Testis (tissue), 2 donors: ENCODE results near the gene TRIM27.

Experiments used
- POLR2A ChIP-seq: fragments of 450-650 bp; IDR thresholded peaks from one replicate; pipeline ENCODE4 v1.6.1; 2017; ENCODE audit warnings: antibody characterized with exemption, mild to moderate bottlenecking, moderate library complexity
- TF ChIP-seq, protein P1 (sequence below), 3 experiments: fragments of 450-650 bp in 2 of 3; fragments of 200-600 bp in 1 of 3; sonication (generic) in 1 of 3; IDR thresholded peaks; one replicate each; pipeline ENCODE4 v1.5.1; 2016 to 2019; ENCODE audit warnings: antibody characterized with exemption in 3 of 3, mild to moderate bottlenecking in 2 of 3, moderate library complexity in 1 of 3

DNA sequence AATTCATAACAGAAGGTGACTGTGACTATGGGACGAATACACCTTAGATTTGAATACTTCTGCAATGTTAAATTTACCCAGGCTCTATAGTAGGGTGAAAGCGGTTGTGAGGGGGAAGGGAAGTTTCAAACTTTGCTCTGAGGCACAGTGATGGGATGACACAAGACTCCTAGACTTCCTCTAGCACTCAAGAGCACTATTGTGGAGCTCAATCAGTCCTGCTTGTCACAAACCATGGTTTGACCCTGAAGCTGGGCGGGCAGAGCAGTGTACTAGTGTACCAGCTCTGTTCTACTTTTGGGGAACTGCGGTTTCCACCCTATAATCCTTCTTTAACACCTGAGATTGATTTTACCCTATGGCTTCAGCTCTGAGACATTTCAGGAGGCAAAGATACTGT lies 17.1 kb downstream of the TRIM27 start:
- TF ChIP-seq, protein P1, sequence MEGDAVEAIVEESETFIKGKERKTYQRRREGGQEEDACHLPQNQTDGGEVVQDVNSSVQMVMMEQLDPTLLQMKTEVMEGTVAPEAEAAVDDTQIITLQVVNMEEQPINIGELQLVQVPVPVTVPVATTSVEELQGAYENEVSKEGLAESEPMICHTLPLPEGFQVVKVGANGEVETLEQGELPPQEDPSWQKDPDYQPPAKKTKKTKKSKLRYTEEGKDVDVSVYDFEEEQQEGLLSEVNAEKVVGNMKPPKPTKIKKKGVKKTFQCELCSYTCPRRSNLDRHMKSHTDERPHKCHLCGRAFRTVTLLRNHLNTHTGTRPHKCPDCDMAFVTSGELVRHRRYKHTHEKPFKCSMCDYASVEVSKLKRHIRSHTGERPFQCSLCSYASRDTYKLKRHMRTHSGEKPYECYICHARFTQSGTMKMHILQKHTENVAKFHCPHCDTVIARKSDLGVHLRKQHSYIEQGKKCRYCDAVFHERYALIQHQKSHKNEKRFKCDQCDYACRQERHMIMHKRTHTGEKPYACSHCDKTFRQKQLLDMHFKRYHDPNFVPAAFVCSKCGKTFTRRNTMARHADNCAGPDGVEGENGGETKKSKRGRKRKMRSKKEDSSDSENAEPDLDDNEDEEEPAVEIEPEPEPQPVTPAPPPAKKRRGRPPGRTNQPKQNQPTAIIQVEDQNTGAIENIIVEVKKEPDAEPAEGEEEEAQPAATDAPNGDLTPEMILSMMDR (IDR thresholded peaks at IDR 0.05) = no peak
- TF ChIP-seq POLR2A = no peak
